GM12873 (cell line): ENCODE data around the gene SETD5.

ENCODE experiments used
- TF ChIP-seq, protein P1 (sequence below): IDR thresholded peaks from 2 replicates; pipeline ENCODE4 v1.5.1; 2012; ENCODE audit warnings: low read depth, mild to moderate bottlenecking, moderate library complexity, low read length, control low read depth; ENCODE audit not compliant: insufficient read depth; ENCODE audit errors: missing control alignments

The SETD5 gene, protein sequence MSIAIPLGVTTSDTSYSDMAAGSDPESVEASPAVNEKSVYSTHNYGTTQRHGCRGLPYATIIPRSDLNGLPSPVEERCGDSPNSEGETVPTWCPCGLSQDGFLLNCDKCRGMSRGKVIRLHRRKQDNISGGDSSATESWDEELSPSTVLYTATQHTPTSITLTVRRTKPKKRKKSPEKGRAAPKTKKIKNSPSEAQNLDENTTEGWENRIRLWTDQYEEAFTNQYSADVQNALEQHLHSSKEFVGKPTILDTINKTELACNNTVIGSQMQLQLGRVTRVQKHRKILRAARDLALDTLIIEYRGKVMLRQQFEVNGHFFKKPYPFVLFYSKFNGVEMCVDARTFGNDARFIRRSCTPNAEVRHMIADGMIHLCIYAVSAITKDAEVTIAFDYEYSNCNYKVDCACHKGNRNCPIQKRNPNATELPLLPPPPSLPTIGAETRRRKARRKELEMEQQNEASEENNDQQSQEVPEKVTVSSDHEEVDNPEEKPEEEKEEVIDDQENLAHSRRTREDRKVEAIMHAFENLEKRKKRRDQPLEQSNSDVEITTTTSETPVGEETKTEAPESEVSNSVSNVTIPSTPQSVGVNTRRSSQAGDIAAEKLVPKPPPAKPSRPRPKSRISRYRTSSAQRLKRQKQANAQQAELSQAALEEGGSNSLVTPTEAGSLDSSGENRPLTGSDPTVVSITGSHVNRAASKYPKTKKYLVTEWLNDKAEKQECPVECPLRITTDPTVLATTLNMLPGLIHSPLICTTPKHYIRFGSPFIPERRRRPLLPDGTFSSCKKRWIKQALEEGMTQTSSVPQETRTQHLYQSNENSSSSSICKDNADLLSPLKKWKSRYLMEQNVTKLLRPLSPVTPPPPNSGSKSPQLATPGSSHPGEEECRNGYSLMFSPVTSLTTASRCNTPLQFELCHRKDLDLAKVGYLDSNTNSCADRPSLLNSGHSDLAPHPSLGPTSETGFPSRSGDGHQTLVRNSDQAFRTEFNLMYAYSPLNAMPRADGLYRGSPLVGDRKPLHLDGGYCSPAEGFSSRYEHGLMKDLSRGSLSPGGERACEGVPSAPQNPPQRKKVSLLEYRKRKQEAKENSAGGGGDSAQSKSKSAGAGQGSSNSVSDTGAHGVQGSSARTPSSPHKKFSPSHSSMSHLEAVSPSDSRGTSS (N-terminal part only)

DNA sequence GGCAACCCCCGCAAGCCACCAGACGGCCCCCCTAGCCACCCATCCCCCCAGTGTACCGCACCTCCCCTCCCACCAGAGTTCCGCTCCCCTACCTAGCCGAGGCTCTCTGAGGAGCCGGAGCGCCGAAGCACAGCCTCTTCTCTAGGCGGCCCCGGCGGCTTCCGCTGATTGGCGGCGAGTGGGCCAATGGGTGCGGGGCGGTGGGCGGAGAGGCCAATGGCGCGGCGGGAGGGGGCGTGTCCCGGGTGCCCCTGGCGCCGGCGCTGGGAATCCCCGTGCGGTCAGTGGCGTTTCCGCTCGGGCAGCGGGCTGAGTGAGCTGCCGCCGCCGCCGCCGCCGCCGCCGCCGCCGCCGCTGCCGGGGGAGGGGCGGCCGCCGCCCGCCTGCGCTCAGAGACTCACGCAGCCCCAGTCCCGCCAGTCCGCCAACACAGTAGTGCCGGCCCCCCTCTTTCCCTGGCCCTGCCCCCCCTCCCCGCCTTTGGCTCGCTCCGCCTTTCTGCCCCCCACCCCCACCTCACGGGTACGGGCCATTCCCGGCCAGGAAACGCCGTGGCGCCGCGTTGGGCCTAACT is at the start of gene SETD5:
SETD5 (plus strand) TSS at position 284 of the 574 bp plus-strand sequence. CDS start 31,324 bp downstream, outside the sequence.
- TF ChIP-seq, protein P1, sequence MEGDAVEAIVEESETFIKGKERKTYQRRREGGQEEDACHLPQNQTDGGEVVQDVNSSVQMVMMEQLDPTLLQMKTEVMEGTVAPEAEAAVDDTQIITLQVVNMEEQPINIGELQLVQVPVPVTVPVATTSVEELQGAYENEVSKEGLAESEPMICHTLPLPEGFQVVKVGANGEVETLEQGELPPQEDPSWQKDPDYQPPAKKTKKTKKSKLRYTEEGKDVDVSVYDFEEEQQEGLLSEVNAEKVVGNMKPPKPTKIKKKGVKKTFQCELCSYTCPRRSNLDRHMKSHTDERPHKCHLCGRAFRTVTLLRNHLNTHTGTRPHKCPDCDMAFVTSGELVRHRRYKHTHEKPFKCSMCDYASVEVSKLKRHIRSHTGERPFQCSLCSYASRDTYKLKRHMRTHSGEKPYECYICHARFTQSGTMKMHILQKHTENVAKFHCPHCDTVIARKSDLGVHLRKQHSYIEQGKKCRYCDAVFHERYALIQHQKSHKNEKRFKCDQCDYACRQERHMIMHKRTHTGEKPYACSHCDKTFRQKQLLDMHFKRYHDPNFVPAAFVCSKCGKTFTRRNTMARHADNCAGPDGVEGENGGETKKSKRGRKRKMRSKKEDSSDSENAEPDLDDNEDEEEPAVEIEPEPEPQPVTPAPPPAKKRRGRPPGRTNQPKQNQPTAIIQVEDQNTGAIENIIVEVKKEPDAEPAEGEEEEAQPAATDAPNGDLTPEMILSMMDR = no peak

DNA sequence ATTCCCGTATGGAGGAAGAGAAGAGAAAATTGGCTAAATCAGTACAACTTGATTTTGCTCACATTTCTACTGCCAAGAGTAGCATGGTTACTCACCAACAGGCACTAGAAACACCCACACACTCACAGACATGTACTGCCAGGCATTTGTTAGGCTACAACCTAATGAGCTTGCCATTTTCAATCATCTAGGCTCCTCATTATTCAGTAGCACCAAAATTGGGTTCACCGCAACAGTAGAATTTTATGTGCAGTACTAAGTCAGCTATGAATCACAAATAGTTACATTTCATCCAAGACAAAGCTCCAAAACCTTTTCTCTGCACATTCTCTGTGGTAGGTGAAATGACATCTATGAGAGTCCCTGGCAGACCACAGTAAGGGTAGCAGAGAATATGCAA is 49.5 kb upstream of the SETD5 start:
- TF ChIP-seq, protein P1 = no peak

- TF ChIP-seq, protein P1 = no peak
Measured at GRCh38 chr3:9349321-9350117, 47.9 kb upstream of the SETD5 start.

- TF ChIP-seq, protein P1 = no peak
Measured at GRCh38 chr3:9351709-9352126, 45.7 kb upstream of the SETD5 start.

GRCh38 chr3:9352917-9353752 is 44.3 kb upstream of the SETD5 start:
- TF ChIP-seq, protein P1 = peak; percentile 91
